Stimulated activated CD8-positive, alpha-beta memory T cell treated with anti-CD3 and anti-CD28 coated beads, Interleukin-2, amount 100 ng/mL, for 1 hour (primary cell): ENCODE data around the gene DYNLT2.

Experiments used
- DNase-seq, 2 donors: peaks; one replicate each; pipeline ENCODE4 v3.0.0-alpha.2; 2020; ENCODE audit warnings: low read depth in 2 of 2

The DYNLT2 gene, protein sequence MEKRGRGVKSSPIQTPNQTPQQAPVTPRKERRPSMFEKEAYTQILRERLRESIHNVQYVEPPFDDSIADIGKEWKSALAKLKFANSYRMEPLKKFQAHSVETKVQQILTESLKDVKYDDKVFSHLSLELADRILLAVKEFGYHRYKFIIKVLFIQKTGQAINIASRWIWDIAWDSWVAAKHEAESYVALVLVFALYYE

GRCh38 chr6:169751242-169752073, at the start of gene DYNLT2, which contains the start of gene ERMARD:
Gene DYNLT2, minus strand, starts transcription at chr6:169751572. Its CDS starts 114 bp downstream, at chr6:169751458.
Gene ERMARD, plus strand, starts transcription at chr6:169751622. Its CDS starts 36 bp downstream, at chr6:169751658.
- DNase-seq = peak; percentile 90 to 91

DNA sequence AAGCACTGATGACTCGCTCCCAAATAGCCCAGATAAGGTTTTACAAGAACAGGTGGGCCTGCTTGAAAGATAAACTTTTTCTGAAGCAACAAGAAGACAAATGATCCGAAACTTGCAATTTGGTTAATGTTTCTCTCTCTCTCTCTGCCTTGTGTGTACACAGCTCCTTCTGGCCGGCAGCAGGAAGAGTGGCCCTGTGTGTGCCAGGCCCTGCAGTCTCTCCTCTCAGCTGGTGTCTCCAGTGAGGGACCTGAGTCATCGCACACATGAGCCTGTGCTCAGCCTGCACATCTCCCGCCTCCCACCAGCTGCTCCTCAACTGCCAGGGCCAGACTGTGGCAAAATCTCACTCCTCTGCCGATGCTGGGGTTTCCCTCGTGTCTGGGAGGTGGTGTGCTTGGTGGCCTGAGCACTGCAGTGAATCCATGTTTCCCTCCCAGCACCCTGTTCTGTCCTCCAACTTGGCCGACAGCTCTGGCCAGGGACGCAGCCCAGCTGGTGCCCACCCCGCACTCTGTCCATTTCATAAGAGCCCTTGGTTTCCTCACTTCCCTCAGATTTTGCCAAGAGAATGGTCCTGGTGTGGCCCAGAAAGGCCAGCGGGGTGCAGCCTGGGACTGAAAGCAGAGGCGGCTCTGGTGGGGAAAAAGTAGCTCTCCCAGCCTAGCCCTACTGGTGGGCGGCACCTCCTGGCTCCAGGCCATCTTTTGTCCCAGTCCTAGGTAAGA, 49.5 kb upstream of the DYNLT2 start:
- DNase-seq = no peak

DNA sequence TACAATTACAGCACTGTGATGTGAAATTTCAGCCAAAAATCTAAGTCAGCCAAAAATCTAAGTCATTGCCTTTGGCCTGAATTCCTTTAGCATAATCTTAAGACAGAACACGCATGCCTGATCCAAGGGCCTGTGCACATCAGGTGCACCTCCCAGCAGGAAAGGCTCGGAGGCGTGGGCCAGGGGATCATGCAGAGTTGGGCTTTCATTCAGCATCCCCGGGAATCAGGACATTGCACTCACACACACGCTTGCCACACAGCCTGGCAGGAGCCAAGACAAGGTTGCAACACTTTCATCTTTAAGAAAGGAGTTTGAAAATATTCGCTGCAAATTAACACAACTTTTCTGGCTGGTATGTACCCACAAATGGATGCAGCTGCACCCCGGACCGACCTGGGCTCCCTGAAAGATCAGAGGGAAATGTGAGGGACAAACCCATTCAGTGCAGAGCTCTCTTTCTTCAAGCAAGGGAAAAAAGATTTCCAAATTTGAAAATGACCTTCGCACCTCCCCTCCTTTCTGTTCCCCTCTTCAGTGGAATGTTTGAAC, 48.8 kb upstream of the DYNLT2 start:
- DNase-seq = no peak

DNA sequence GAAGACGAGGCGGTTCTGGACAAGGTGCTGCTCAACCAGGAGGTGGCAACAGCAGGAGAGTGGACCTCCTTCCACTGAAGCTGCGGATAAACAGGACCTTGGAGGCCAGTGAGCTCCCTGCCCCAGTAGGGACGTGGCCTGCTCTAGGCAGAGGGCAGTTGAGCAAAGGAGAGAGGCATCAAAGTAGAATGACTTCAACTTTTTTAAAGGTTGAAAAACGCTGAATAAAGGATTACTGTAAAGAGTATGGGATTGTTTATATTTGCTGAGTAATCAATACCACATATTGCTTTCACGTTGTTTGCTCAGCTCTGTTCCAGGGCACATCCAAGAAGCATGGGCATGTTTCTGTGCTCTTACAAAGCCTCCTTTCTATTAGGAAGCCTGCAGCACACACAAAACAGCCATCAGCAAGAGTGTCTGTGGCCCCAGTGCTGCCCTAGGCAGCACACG, 48.1 kb upstream of the DYNLT2 start:
- no peak for DNase-seq

DNA sequence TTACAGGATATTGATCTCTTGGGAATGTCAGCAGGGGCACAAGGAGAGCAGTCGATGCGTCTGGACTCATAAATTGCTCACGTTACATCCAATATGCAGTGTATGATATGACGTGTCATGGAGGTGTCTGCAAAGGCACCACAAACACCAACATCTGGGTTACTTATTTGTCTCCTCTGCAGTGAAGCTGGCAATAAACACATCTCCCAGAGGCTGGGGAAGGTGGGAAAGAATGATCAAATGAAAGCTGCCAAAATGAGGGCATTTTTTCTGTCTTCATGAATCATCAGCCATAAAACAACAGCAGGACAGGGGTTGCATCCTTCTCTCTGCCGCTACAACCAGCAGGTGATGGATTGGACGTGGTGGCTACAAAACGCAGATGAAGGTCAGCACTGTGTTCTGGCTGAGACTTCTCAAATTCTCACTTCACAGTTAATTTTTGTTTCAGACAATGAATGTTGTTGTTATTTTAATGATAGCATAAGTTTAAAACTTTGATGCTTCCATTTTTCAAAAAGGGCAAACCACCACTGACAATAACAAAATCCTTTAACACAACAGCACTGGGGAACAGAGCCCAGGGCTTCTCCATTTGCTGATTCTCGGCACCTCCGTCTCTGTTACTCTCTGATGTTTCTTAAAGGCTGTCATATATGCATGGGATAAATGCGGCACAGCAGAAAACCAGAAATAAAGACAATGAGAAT, 47.5 kb upstream of the DYNLT2 start:
- DNase-seq = no peak

DNA sequence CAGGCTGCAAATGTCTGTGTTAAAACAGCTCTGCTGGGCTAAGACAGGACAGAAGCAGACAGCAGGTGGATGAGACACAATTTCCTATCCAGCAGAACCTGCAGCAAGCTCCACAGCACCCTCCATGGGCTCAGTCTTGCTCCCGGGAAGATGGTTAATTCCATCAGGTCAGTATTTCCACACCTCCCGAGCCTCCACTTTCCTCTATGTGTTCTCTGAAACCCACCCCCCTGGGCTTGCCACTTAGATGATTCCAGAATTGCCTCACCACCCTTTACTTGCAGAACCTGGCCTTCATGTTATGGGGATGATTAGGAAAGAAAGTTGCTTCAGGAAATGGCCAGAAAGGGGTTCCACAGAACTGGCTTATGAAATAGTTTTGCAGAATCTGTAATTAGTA, 43.8 kb upstream of the DYNLT2 start:
- DNase-seq = no peak

DNA sequence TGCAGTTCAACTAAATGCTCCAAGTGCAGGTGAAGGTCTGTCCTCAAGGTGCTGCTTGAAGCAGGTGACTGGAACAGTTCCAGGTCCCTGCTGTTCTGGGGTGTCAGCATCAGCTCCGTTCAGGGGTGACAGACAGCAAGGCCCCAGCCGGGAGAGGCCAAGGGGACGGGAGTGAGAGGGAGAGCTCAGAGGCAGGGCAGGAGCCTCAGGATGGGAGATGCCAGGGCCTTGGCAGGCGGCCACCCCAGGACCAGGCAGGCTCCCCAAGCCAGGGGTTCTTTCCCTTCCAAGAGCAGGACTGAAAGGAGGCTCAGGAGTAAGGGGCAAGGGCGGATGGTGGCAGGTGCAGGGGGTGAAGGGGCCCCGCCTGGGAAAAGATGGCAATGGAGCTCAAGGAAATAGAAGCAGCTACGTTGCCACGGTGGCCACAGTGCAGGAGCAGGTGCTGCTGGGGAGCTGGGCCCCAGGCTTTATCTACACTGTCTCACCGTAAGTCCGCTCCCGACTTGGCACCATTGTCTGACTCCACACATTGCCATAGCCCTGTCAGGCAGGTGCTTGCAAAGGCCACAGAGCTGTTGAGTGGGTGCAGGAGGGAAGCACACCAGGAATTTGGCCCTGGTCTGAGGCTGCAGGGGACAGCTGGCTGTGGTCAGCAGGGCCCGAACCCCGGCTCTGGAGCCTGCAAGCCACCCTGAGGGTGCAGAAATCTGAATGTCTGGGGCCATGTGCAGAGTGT, 43.1 kb upstream of the DYNLT2 start:
- no peak for DNase-seq

DNA sequence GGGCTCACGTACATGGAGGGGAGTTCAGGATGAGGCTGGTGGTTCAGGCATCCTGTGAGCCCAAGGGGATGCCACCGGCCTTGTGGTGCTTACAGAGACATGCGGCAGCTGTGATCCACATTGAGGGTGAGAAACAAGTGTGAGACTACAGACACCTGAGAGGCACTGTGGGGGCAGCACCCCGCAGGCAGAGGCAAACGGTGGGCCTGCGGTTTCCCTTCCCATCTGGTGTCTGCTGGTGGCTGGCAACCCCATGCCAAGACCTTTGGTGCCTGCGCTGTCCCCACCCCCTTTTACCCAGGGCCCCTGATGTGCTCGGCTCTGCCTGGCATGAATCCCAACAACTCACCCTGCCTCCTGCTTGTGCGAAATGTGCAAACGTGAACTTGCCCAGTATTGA, 42.0 kb upstream of the DYNLT2 start:
- DNase-seq = no peak

GRCh38 chr6:169792306-169793015, 41.1 kb upstream of the DYNLT2 start:
- no peak for DNase-seq

GRCh38 chr6:169791721-169792131, 40.4 kb upstream of the DYNLT2 start:
- no peak for DNase-seq

GRCh38 chr6:169789944-169790927, 38.9 kb upstream of the DYNLT2 start:
- peak; percentile 44 to 51 for DNase-seq

DNA sequence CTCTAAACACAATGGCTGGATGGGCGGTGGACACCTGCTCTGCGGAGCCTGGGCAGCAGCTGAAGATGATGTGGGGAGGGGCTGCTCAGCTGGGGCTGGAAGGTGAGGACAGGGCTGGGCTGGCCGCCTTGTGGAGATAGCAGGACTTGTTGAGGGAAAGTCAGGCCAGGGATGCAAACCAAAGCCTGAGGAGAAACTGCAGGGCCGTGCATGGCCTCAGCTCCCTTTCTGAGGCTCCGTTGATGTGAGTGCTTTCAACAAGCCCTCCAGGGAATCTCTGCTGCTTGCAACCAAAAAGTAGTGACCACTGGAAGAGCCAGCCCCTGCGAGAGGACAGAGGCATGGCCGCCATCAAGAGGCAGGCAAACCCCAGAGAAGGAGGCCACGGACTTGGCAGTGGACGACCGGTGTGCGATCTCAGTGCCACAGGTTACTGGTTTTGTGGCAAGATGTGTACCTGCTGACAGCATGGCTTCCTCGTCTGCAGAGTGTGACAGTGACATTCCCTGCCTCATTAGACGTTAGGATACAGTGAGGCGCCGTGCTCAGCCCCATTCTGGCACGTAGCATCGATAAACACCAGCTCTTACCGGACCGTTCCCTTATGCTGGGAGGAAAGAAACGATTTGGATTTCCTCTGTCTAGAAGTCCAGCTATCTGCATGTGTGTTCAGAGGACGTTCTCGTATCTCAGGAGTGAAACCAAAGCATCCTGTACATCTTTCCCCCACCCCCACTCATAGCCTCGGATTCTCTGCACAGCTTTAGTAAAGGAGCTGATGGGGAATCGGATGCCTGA, 38.0 kb upstream of the DYNLT2 start:
- DNase-seq = no peak

- no peak for DNase-seq
These were observed 37.4 kb upstream of the DYNLT2 start for GRCh38 chr6:169788809-169789145.

DNA sequence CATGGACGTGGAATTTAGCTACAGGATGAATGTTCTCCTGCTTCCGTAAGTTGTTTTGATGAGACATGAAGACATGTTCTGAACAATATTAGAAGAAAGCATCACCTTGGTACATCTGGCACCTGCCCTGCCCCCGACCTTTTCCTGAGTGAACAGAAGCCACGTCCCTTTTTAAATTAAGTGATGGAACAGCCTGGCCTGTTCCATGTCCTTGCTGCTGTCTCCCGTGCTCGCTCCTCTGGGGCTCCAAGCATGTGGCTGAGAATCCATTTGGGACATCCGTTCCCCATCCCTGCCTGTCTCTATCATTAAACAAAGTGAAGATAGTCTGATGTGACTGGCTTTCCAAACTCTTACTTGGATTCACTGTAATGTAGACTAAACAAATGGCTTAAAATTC, 36.4 kb upstream of the DYNLT2 start:
- no peak for DNase-seq

DNA sequence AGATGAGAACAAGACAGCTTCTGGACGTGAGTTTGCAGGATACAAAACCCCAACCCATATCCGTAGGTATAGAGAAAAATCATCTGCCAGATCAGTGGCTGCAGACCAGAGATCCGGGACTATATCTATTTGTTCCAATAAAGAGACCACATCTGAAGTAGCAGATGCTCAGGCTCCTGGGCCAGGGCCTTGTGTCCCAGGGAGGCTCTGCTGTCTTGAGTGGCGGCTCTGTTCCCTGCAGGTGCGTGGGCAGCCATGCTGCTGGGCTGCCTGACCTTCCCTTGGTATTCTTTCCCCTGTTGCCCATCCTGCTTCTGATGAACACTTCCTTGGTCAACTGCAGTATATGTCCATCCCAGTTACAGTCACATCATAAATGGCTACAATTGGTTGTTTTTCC, 35.0 kb upstream of the DYNLT2 start:
- DNase-seq = no peak

DNA sequence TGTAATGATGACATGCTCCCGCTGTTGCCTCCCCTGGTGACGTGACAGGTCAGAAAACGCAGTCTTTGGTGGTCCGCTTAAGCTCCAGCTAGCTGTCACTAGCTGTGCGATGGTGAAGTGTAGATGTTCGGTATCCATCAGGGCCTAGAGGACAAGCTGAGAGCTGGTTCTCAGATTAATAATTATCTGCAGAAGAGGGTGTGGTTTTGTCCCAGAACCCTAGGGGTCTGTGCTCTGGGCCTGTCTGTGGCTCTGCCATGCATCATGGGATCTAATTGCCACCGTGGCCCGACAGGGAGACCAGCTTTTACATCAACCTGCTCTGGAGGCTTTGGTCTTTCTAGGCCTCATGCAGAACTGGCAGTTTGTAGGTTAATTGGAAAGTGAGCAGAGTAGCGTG, 34.2 kb upstream of the DYNLT2 start:
- DNase-seq = no peak

- no peak for DNase-seq
These were observed 33.5 kb upstream of the DYNLT2 start for GRCh38 chr6:169784821-169785340.
